Uterus (tissue), 2 donors: ENCODE results near the gene IRS4.

ENCODE experiments used
- POLR2A ChIP-seq, 2 donors: fragments of 450-650 bp; IDR thresholded peaks; one replicate each; pipeline ENCODE4 v1.6.1; 2016; ENCODE audit warnings: antibody characterized with exemption in 2 of 2, mild to moderate bottlenecking in 1 of 2, moderate library complexity in 1 of 2
- TF ChIP-seq, protein P1 (sequence below), 4 experiments: fragments of 200-600 bp in 2 of 4; fragments of 450-650 bp in 2 of 4; sonication (generic) in 2 of 4; IDR thresholded peaks; one replicate each; pipeline ENCODE4 v1.5.1; 2016 to 2019; ENCODE audit warnings: antibody characterized with exemption in 4 of 4, mild to moderate bottlenecking in 2 of 4, moderate library complexity in 1 of 4

DNA sequence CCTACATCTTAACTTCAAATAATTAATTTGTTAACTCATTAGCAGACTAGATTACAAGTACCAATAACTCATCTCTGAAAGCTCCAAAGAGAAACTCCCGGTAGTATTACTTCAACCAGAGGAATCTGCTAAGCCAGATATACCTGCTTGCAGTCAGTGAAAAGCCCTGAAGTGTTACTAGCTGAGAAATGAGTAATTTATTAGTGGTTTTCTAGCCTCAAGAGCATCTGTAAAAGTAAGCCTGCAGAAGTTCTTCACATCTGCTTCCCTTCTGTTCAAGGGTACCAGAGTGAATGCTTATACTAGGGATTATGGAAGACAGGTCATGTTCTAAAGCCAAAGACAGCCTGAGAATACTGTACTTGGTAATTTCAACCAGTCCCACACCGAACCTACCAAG is 34.7 kb downstream of the IRS4 start:
- TF ChIP-seq, protein P1, sequence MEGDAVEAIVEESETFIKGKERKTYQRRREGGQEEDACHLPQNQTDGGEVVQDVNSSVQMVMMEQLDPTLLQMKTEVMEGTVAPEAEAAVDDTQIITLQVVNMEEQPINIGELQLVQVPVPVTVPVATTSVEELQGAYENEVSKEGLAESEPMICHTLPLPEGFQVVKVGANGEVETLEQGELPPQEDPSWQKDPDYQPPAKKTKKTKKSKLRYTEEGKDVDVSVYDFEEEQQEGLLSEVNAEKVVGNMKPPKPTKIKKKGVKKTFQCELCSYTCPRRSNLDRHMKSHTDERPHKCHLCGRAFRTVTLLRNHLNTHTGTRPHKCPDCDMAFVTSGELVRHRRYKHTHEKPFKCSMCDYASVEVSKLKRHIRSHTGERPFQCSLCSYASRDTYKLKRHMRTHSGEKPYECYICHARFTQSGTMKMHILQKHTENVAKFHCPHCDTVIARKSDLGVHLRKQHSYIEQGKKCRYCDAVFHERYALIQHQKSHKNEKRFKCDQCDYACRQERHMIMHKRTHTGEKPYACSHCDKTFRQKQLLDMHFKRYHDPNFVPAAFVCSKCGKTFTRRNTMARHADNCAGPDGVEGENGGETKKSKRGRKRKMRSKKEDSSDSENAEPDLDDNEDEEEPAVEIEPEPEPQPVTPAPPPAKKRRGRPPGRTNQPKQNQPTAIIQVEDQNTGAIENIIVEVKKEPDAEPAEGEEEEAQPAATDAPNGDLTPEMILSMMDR (IDR thresholded peaks at IDR 0.05), result no peak
- no peak for TF ChIP-seq POLR2A (IDR thresholded peaks at IDR 0.05)
